Transverse colon (tissue), 4 donors: ENCODE results near the gene C1QA. TPM values are rescaled to one million over a fixed set of nuclear protein-coding genes. Genes with fewer than 3 reads are reported as not detected.

Experiments
- DNase-seq: peaks from one replicate; pipeline ENCODE4 v3.0.0-alpha.2; 2019
- H3K27ac ChIP-seq, 4 donors: fragments of 200-600 bp; sonication (generic); 2 replicates each; pipeline ENCODE4 v1.5.1; 2016 to 2018; ENCODE audit warnings: inconsistent platforms in 4 of 4
- H3K27me3 ChIP-seq: fragments of 200-600 bp; sonication (generic); 2 replicates; pipeline ENCODE4 v1.5.1; 2017; ENCODE audit warnings: inconsistent platforms
- H3K36me3 ChIP-seq, 4 donors: fragments of 200-600 bp; sonication (generic); 2 replicates each; pipeline ENCODE4 v1.5.1; 2017 to 2019; ENCODE audit warnings: inconsistent platforms in 4 of 4
- H3K4me1 ChIP-seq, 4 donors: fragments of 200-600 bp; sonication (generic); 2 replicates each; pipeline ENCODE4 v1.5.1; 2017 to 2020; ENCODE audit warnings: inconsistent platforms in 4 of 4
- H3K4me3 ChIP-seq, 4 donors: fragments of 200-600 bp; sonication (generic); 1 replicate in 1 of 4; 2 replicates in 3 of 4; pipeline versions ENCODE4 v1.5.1 to v1.6.1; 2017 to 2019; ENCODE audit warnings: inconsistent platforms in 4 of 4
- H3K9me3 ChIP-seq, 2 donors: fragments of 200-600 bp; sonication (generic); 2 replicates each; pipeline ENCODE4 v1.5.1; 2017 to 2019; ENCODE audit warnings: inconsistent platforms in 2 of 2
- EP300 ChIP-seq: sonication (generic); formaldehyde crosslinking; IDR thresholded peaks from one replicate; pipeline ENCODE4 v1.6.1; 2017; ENCODE audit warnings: antibody characterized with exemption, low read depth
- POLR2A ChIP-seq: fragments of 450-650 bp; IDR thresholded peaks from one replicate; pipeline ENCODE4 v1.6.1; 2016; ENCODE audit warnings: antibody characterized with exemption, mild to moderate bottlenecking, moderate library complexity
- POLR2AphosphoS5 ChIP-seq, 3 donors: sonication (generic); formaldehyde crosslinking; IDR thresholded peaks; one replicate each; pipeline ENCODE4 v1.6.1; 2016; ENCODE audit warnings: antibody characterized with exemption in 3 of 3
- WGBS, 2 donors: methylation state at CpG; one replicate each; pipeline ENCODE4 v1.1.5; 2018; ENCODE audit warnings: low coverage in 1 of 2; 5-methylcytosine and 5-hydroxymethylcytosine counted together
- in situ Hi-C, 4 donors: fragments of 200-750 bp; cut with MboI; loops; one replicate each; pipeline versions ENCODE4 v1.15.0 to v1.15.1; 2017; ENCODE audit warnings: low sequenced_read_pairs in 3 of 4, low pct_ligation_motif_present in 1 of 4, low pct_unique_long_range_greater_than_20kb in 1 of 4
- intact Hi-C: fragments of 100-400 bp; cut with DNase I; formaldehyde crosslinking; loops from one replicate; pipeline ENCODE4 v1.15.1; 2023; ENCODE audit warnings: low total_unique reads
- total RNA-seq, 4 donors: library from RNA; depleted of rRNA; stranded (reverse); fragments of >200 nt; gene quantifications; one replicate each; pipeline ENCODE4 v1.1.0, GENCODE V29; 2016
- TF ChIP-seq, protein P1 (sequence below), 5 experiments: fragments of 200-600 bp in 3 of 5; fragments of 450-650 bp in 2 of 5; sonication (generic) in 3 of 5; IDR thresholded peaks; 1 replicate in 2 of 5; 2 replicates in 3 of 5; pipeline ENCODE4 v1.5.1; 2016 to 2017; ENCODE audit warnings: antibody characterized with exemption in 5 of 5, inconsistent platforms in 3 of 5, mild to moderate bottlenecking in 2 of 5, moderate library complexity in 1 of 5

C1QA gene
- total RNA-seq, 4 donors from 2014 or later: 28.5 to 181 (median 63.0) TPM

DNA sequence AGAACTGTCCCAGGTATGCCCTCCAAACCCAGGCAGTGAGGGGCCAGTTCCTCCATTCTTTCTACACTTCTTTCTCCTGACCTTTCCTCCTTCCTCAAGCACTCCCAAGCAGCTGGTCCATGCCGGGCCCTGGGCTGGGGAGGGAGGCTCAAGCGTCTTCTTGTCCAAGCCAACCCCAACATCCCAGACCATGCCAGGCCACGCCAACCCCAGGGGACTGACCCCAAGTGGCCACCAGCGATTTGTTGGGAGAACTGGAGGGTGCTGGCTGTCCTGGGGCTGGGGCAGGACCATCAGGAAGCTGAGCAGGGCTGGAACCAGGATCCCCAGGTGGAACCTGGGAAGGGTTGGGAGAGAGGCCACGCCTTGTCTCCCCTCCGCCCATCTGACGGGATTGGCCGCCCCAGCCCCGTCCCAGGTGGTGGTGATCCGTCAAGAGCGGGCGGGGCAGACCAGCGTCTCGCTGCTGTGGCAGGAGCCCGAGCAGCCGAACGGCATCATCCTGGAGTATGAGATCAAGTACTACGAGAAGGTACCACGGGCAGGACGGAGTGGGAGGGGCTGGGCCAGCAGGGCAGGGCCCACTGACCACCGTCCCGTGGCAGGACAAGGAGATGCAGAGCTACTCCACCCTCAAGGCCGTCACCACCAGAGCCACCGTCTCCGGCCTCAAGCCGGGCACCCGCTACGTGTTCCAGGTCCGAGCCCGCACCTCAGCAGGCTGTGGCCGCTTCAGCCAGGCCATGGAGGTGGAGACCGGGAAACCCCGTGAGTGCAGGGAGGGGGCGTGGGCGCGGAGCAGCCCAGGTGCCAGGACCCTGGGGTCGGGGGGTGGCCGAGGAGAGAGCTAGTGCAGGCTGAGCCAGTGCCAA, 43.3 kb upstream of the C1QA start:
- Histone ChIP-seq H3K27me3 (peaks cover 68% of the 10 kb centered on the region), H3K27ac (no peak overlapping the region), H3K4me3 (no peak overlapping the region), H3K36me3 (no peaks in the 10 kb centered on the region), H3K9me3 (no peaks in the 10 kb centered on the region), H3K4me1 (no peaks in the 10 kb centered on the region)
- DNase-seq: peak; percentile 11
- TF ChIP-seq POLR2AphosphoS5 (IDR thresholded peaks at IDR 0.05) (no peak), POLR2A (no peak), EP300 (no peak)
- TF ChIP-seq, protein P1, sequence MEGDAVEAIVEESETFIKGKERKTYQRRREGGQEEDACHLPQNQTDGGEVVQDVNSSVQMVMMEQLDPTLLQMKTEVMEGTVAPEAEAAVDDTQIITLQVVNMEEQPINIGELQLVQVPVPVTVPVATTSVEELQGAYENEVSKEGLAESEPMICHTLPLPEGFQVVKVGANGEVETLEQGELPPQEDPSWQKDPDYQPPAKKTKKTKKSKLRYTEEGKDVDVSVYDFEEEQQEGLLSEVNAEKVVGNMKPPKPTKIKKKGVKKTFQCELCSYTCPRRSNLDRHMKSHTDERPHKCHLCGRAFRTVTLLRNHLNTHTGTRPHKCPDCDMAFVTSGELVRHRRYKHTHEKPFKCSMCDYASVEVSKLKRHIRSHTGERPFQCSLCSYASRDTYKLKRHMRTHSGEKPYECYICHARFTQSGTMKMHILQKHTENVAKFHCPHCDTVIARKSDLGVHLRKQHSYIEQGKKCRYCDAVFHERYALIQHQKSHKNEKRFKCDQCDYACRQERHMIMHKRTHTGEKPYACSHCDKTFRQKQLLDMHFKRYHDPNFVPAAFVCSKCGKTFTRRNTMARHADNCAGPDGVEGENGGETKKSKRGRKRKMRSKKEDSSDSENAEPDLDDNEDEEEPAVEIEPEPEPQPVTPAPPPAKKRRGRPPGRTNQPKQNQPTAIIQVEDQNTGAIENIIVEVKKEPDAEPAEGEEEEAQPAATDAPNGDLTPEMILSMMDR (IDR thresholded peaks at IDR 0.05): no peak
- WGBS, 2 donors: 41% methylated on average over 32 of the region's 38 CpGs; no CpG with 5 or more reads in 1 of the 2 donors
- intact Hi-C loops: no loop called here
- in situ Hi-C loops: no loop called here

DNA sequence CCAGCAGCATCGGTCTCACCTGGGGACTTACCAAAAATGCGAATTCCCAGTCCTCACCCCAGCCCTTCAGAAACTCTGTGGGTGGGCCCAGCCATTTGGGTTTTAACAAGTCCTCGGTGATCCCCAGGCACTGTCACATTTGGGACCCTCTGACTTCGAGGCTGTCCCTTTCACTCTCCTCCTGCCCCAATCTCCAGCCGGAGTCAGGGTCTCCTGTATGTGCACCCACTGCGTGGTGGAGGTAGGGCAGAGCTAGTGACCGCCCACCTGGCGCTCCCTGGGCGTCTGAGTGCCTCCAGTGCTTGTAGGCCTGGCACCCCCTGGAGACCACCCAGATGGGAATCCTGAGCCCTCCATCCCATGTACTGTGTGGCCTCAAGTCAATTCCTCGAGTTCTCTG, 42.0 kb upstream of the C1QA start:
- Histone ChIP-seq H3K9me3 (no peaks in the 10 kb centered on the region), H3K27ac (no peak overlapping the region), H3K4me1 (no peaks in the 10 kb centered on the region), H3K27me3 (peaks cover 79% of the 10 kb centered on the region), H3K4me3 (no peak overlapping the region), H3K36me3 (no peaks in the 10 kb centered on the region)
- WGBS, 2 donors: 74% methylated on average over 10 of the region's 10 CpGs; no CpG with 5 or more reads in 1 of the 2 donors
- TF ChIP-seq POLR2AphosphoS5 (IDR thresholded peaks at IDR 0.05): no peak
- TF ChIP-seq, protein P1 (IDR thresholded peaks at IDR 0.05): no peak
- in situ Hi-C loops (no loop called here), intact Hi-C loops (no loop called here)
- DNase-seq: no peak

DNA sequence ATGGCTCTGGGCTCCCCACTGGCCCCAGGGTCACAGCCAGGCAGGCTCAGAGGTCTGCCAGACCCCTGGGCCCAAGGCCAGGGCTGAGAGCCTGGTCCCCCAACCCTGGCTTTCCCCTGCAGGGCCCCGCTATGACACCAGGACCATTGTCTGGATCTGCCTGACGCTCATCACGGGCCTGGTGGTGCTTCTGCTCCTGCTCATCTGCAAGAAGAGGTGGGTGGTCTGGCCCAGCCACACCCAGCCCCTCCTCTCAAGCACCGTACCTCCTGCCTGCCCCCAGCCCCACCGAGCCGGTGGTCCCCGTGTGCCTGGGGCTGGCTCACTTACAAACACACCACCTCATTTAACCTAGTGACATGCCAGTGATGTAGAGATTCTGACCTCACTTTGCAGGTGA, 41.3 kb upstream of the C1QA start:
- Histone ChIP-seq H3K4me1 (no peaks in the 10 kb centered on the region), H3K27me3 (peaks cover 75% of the 10 kb centered on the region), H3K36me3 (no peaks in the 10 kb centered on the region), H3K4me3 (no peak overlapping the region), H3K9me3 (no peaks in the 10 kb centered on the region), H3K27ac (no peak overlapping the region)
- 67% methylated on average over 7 of the region's 7 CpGs; no CpG with 5 or more reads in 1 of the 2 donors for WGBS, 2 donors
- DNase-seq: no peak
- in situ Hi-C loops (no loop called here), intact Hi-C loops (no loop called here)
- TF ChIP-seq, protein P1 (IDR thresholded peaks at IDR 0.05): no peak
- TF ChIP-seq POLR2A: no peak
- no peak for TF ChIP-seq EP300
- TF ChIP-seq POLR2AphosphoS5 (IDR thresholded peaks at IDR 0.05): no peak

DNA sequence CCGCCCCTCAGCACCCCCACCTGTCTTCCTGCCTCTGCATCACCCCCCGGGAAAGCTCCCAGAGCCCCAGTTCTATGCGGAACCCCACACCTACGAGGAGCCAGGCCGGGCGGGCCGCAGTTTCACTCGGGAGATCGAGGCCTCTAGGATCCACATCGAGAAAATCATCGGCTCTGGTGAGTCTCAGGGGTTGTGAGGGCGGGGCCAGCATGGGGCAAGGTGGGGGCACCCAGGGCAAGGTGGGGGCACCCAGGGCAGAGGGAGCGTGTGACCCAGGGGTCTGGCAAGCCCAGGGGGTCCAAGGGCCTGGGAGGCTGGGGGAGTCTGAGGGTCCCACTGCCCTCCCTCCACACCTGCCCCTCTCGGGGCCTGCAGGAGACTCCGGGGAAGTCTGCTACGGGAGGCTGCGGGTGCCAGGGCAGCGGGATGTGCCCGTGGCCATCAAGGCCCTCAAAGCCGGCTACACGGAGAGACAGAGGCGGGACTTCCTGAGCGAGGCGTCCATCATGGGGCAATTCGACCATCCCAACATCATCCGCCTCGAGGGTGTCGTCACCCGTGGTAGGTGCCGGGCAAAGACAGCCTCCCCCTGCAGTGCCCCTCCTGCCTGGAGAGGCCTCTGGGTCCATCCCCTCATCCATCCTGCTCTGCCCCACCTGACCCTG, 39.0 kb upstream of the C1QA start:
- WGBS, 2 donors: 71% methylated on average over 30 of the region's 30 CpGs; no CpG with 5 or more reads in 1 of the 2 donors
- peaks cover 72% of the 10 kb centered on the region for H3K27me3 ChIP-seq
- in situ Hi-C loops: no loop called here

More for the DNA sequence above, 39.0 kb upstream of the C1QA start:
- TF ChIP-seq POLR2A: no peak
- TF ChIP-seq, protein P1 (IDR thresholded peaks at IDR 0.05): no peak
- TF ChIP-seq POLR2AphosphoS5 (IDR thresholded peaks at IDR 0.05): no peak
- TF ChIP-seq EP300: no peak
- H3K4me3 ChIP-seq: no peak overlapping the region
- no peaks in the 10 kb centered on the region for H3K4me1 ChIP-seq
- no peaks in the 10 kb centered on the region for H3K36me3 ChIP-seq
- no peak overlapping the region for H3K27ac ChIP-seq
- intact Hi-C loops: no loop called here
- H3K9me3 ChIP-seq: no peaks in the 10 kb centered on the region
- DNase-seq: no peak
